ENCODE measurements around the gene SETD1B. TPM values are rescaled to one million over a fixed set of nuclear protein-coding genes. Genes with fewer than 3 reads are reported as not detected.

SETD1B gene
- total RNA-seq, 1 donor = 4.7 TPM

DNA sequence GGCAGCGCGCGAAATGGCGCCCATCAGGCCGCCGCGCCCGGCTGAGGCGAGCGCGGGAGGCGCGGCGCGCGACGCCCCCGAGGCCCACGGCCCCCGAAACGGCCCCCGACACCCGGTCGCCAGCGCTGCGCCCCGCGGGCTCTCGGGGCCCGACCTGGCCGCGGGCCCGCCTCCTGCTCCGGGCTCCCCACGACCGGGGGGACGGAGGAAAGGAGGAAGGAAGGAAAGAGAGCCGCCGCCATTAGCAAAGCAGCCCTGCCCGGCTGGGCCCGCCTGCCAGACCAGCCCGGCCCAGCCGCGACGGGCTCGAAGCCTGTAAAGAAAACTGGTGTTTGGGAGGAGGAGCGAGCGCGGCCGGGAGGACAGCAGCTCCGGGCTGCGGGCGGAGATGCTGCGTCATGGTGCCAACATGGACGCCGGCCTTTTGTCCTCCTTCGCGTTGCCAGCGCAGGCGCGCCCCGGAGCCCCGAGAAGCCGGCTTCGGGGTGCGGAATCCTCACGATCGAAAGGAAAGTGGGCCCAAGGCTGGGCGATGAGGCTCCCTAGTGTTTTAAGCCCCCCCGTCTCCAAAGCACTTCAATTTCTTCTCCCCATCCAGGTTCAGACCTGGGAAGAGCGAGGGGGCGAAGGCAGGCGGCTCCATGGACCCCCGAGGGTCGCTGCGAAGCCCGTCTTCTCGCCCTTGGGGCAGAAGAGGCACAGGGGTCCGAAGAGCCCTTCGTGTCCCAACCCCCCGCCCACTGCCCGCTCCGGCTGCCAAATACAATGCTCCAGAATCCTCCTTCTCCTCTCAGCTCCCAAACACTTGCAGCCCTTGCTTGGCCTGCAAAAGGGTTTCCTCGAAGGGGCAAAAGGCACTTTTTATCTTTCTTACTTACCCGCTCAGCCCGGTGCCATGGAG lies 2.9 kb upstream of the SETD1B start:
- TF ChIP-seq, protein P1, sequence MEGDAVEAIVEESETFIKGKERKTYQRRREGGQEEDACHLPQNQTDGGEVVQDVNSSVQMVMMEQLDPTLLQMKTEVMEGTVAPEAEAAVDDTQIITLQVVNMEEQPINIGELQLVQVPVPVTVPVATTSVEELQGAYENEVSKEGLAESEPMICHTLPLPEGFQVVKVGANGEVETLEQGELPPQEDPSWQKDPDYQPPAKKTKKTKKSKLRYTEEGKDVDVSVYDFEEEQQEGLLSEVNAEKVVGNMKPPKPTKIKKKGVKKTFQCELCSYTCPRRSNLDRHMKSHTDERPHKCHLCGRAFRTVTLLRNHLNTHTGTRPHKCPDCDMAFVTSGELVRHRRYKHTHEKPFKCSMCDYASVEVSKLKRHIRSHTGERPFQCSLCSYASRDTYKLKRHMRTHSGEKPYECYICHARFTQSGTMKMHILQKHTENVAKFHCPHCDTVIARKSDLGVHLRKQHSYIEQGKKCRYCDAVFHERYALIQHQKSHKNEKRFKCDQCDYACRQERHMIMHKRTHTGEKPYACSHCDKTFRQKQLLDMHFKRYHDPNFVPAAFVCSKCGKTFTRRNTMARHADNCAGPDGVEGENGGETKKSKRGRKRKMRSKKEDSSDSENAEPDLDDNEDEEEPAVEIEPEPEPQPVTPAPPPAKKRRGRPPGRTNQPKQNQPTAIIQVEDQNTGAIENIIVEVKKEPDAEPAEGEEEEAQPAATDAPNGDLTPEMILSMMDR (IDR thresholded peaks at IDR 0.05; ENCODE audit: insufficient read depth, low read depth, low read length) = no peak
- H3K4me3 ChIP-seq (ENCODE audit: low read depth, low read length) = peak overlapping the region; percentile 82
- DNase-seq (ENCODE audit: low read depth) = peak; percentile 86

DNA sequence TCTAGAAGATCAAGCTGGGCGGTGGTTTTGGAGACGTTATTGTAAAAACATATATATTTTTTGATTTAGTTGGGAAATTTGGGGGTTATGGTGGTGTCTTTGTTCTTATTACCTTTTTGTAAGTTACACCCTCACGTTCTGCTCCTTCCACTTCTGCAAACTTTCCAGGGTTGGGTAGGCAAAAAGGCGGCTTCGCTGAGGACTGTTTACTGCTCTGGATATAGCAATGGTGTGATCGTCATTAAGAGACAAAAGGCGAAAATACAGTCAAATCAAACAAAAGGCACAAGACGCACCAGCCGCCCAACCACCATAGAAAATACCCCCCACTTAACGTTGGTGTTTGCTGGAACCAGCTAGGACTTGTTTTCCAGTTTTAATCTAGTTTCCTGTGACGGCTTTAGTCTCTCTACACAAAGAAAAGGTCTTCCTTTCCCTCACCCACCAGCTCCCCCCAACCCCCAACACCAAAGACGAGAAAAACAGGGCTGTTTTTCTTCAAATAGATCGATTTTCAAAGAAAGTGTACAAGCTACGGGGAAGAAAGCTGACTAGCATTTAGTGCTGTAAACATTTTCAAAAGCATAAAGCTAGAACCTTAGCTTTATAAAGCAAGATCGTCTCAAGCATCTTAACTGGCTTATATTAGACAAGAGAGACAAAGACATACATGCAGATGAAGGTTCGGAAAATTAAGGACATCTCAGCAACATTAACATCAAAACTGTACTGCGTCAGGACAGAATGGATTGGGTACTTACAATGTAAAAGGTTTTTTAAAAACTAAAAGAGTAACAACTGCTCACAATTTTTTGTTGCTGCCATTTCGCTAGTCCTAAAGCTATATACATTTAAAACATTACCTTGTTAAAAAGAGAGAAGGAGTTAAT lies 2.0 kb upstream of the SETD1B start:
- peak overlapping the region; percentile 82 for H3K4me3 ChIP-seq (ENCODE audit: low read depth, low read length)
- TF ChIP-seq, protein P1 (IDR thresholded peaks at IDR 0.05; ENCODE audit: insufficient read depth, low read depth, low read length) = no peak
- peak; percentile 46 for DNase-seq (ENCODE audit: low read depth)

DNA sequence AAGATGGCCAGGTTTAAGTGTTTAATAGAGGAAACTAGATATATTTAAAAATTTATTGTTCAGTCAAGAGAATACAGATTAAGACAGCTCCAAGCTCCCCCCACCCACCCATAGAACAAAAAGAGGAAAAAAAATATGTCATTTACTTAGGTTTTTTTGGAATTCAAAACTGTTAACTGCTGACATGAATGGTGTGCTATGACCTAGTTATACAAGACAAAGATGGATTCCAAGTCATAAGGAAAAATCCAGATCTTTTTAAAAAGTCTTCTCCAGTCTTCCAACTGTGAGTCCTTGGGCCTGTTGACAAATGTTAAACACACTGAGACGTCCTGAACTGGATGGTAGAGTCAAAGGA lies 1.3 kb upstream of the SETD1B start:
- DNase-seq (ENCODE audit: low read depth) = no peak
- TF ChIP-seq, protein P1 (IDR thresholded peaks at IDR 0.05; ENCODE audit: insufficient read depth, low read depth, low read length) = no peak
- peak overlapping the region; percentile 82 for H3K4me3 ChIP-seq (ENCODE audit: low read depth, low read length)

DNA sequence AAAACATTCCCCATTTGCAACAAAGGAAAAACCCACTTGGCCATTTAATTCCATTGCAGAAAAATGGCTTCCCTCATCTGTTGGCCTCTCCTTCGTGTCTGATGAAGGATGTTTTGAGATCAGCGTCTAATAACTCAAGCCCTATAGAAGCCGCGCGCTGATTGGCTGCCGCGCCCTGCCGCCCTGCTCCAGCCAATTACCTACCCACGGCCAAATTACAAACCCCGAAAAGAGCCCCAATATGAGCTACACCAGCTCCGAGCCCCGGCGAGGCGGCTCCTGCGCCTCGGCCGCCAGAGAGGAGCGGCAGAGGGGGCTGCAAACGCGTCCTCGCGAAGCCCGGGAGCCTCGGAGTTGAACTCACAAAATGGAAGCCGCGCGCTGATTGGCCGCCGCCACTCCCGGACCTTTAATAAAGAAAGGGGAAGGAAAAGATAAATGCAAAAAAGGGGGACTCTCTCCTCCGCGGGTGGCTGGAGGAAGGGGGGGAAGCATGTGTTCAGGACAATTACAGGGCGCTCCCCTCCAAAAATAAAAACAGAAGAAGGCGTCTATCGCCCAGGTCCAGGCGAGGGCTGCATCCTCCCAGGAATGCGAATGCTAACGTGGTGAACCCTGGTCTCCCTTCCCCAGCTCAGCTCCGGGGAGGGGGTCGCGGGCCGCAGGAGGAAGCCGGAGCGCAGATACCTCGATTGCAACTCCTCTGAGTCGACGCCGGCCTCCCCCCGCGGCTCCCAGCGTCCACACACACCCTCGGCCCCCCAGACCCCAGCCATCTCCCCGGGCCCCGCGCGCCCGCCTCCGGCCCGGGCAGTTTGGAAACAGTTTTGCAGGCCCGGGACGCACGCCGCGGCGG lies 738 bp upstream of the SETD1B start:
- peak; percentile 98 for DNase-seq (ENCODE audit: low read depth)
- peak overlapping the region; percentile 82 for H3K4me3 ChIP-seq (ENCODE audit: low read depth, low read length)
- TF ChIP-seq, protein P1 (IDR thresholded peaks at IDR 0.05; ENCODE audit: insufficient read depth, low read depth, low read length) = no peak

DNA sequence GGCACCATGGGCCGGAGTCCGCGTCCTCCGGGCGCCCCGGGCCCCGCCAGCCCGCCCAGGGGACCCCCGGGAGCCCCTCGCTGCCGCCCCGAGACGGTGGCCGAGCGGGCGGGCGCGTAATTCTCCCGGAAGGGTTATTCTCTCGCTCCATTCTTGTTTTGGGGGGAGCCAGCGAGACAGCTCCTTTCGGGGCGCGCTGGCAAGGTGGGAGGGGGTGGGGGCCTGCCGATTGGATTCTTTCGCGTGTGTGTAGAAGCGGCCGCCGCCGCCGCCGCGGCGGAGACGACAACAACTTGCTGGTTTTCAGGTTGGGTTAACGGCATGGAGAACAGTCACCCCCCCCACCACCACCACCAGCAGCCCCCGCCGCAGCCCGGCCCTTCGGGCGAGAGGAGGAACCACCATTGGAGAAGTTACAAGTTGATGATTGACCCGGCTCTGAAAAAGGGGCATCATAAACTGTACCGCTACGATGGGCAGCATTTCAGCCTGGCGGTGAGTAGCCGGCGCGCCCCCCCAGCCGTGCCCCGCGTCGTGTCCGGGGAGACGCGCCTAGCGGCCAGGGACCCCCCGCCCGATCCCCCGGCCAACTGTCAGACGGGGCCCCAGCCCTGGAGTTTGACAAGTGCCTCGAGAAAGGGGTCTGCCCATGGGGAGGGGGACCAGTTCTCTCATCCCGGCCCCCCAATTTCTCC lies 755 bp downstream of the SETD1B start:
- DNase-seq (ENCODE audit: low read depth) = peak; percentile 38
- TF ChIP-seq, protein P1 (IDR thresholded peaks at IDR 0.05; ENCODE audit: insufficient read depth, low read depth, low read length) = no peak
- H3K4me3 ChIP-seq (ENCODE audit: low read depth, low read length) = peak overlapping the region; percentile 82
